H9 (cell line): ENCODE data around the gene ZNF638. TPM values are rescaled to one million over a fixed set of nuclear protein-coding genes. Genes with fewer than 3 reads are reported as not detected.

Experiments
- DNase-seq: peaks from one replicate; pipeline ENCODE4 v3.0.0-alpha.2; 2017
- H2AFZ ChIP-seq: one replicate; pipeline ENCODE4 v1.6.1; 2013; ENCODE audit warnings: mild to moderate bottlenecking, low read length, control low read depth, moderate library complexity
- H2AK5ac ChIP-seq: 2 replicates; pipeline ENCODE4 v1.6.1; 2013; ENCODE audit warnings: low read length, control low read depth, mixed read lengths; ENCODE audit not compliant: insufficient read length
- H2BK120ac ChIP-seq: one replicate; pipeline ENCODE4 v1.6.1; 2013; ENCODE audit warnings: low read depth, mild to moderate bottlenecking, low read length, control low read depth, inconsistent platforms; ENCODE audit not compliant: poor library complexity, severe bottlenecking
- H2BK12ac ChIP-seq: 2 replicates; pipeline ENCODE4 v1.6.1; 2013; ENCODE audit warnings: low read length, control low read depth, mixed read lengths, low read depth; ENCODE audit not compliant: insufficient read length
- H2BK15ac ChIP-seq: 2 replicates; pipeline ENCODE4 v1.6.1; 2013; ENCODE audit warnings: low read depth, low read length, control low read depth
- H2BK20ac ChIP-seq: one replicate; pipeline ENCODE4 v1.6.1; 2013; ENCODE audit warnings: low read depth, mild to moderate bottlenecking, low read length, control low read depth, inconsistent platforms; ENCODE audit not compliant: poor library complexity, severe bottlenecking
- H2BK5ac ChIP-seq: 2 replicates; pipeline ENCODE4 v1.6.1; 2013; ENCODE audit warnings: low read length, control low read depth, mixed read lengths; ENCODE audit not compliant: insufficient read length
- H3K14ac ChIP-seq: 2 replicates; pipeline ENCODE4 v1.6.1; 2013; ENCODE audit warnings: low read length, control low read depth; ENCODE audit not compliant: insufficient read depth
- H3K18ac ChIP-seq: 2 replicates; pipeline ENCODE4 v1.6.1; 2013; ENCODE audit warnings: low read depth, mild to moderate bottlenecking, mixed read lengths, low read length, control low read depth; ENCODE audit not compliant: insufficient read length
- H3K23ac ChIP-seq: 2 replicates; pipeline ENCODE4 v1.6.1; 2013; ENCODE audit warnings: low read length, control low read depth, mixed read lengths, low read depth; ENCODE audit not compliant: insufficient read length
- H3K23me2 ChIP-seq: 2 replicates; pipeline ENCODE4 v1.6.1; 2013; ENCODE audit warnings: low read depth, mild to moderate bottlenecking, mixed read lengths, low read length, control low read depth; ENCODE audit not compliant: insufficient read length, poor library complexity, severe bottlenecking
- H3K27ac ChIP-seq: 2 replicates; pipeline ENCODE4 v1.5.1; 2013; ENCODE audit warnings: low read length, control low read depth, mixed read lengths, low read depth; ENCODE audit not compliant: insufficient read length
- H3K27me3 ChIP-seq: 2 replicates; pipeline ENCODE4 v1.6.1; 2013; ENCODE audit warnings: low read length, control low read depth, inconsistent platforms; ENCODE audit not compliant: insufficient read depth
- H3K4ac ChIP-seq: 2 replicates; pipeline ENCODE4 v1.6.1; 2013; ENCODE audit warnings: low read depth, mild to moderate bottlenecking, control low read depth, inconsistent platforms, low read length, moderate library complexity
- H3K4me1 ChIP-seq: 2 replicates; pipeline ENCODE4 v1.6.1; 2013; ENCODE audit warnings: low read length, control low read depth, inconsistent platforms; ENCODE audit not compliant: insufficient read depth
- H3K4me2 ChIP-seq: 2 replicates; pipeline ENCODE4 v1.6.1; 2013; ENCODE audit warnings: low read length, control low read depth, mixed read lengths; ENCODE audit not compliant: insufficient read length, insufficient read depth
- H3K56ac ChIP-seq: 2 replicates; pipeline ENCODE4 v1.6.1; 2013; ENCODE audit warnings: low read depth, mild to moderate bottlenecking, mixed read lengths, low read length, control low read depth; ENCODE audit not compliant: insufficient read length
- H3K79me1 ChIP-seq: 2 replicates; pipeline ENCODE4 v1.6.1; 2013; ENCODE audit warnings: low read depth, mild to moderate bottlenecking, moderate library complexity, low read length, control low read depth, inconsistent platforms; ENCODE audit not compliant: insufficient read depth, poor library complexity, severe bottlenecking
- H3K79me2 ChIP-seq: 2 replicates; pipeline ENCODE4 v1.6.1; 2013; ENCODE audit warnings: low read length, control low read depth, inconsistent platforms; ENCODE audit not compliant: insufficient read depth
- H3K9ac ChIP-seq: 2 replicates; pipeline ENCODE4 v1.6.1; 2013; ENCODE audit warnings: low read length, control low read depth, mixed read lengths; ENCODE audit not compliant: insufficient read length; ENCODE audit errors: extremely low read depth
- H3K9me3 ChIP-seq: one replicate; pipeline ENCODE4 v1.6.1; 2013; ENCODE audit warnings: low read depth, low read length, inconsistent platforms; ENCODE audit not compliant: control insufficient read depth
- H3T11ph ChIP-seq: one replicate; pipeline ENCODE4 v1.6.1; 2013; ENCODE audit warnings: mild to moderate bottlenecking, low read length, control low read depth, inconsistent platforms
- H4K20me1 ChIP-seq: one replicate; pipeline ENCODE4 v1.6.1; 2013; ENCODE audit not compliant: control insufficient read depth, insufficient read length, insufficient read depth
- H4K5ac ChIP-seq: 2 replicates; pipeline ENCODE4 v1.6.1; 2013; ENCODE audit warnings: low read depth, mild to moderate bottlenecking, mixed read lengths, low read length, control low read depth; ENCODE audit not compliant: insufficient read length
- H4K8ac ChIP-seq: replicated peaks from 2 replicates; pipeline ENCODE4 v1.6.1; 2013; ENCODE audit warnings: low read length, control low read depth, mixed read lengths, low read depth; ENCODE audit not compliant: insufficient read length
- H4K91ac ChIP-seq: 2 replicates; pipeline ENCODE4 v1.6.1; 2013; ENCODE audit warnings: low read depth, mild to moderate bottlenecking, moderate library complexity, mixed read lengths, low read length, control low read depth; ENCODE audit not compliant: insufficient read length
- H3K27ac Mint-ChIP-seq, 3 experiments: 2 replicates in 2 of 3; 3 replicates in 1 of 3; pipeline ENCODE4 v1.8.0; 2020 to 2021; ENCODE audit warnings: mixed read lengths in 3 of 3, mild to moderate bottlenecking in 1 of 3, moderate library complexity in 1 of 3
- H3K27me3 Mint-ChIP-seq: 2 replicates; pipeline ENCODE4 v1.8.0; 2021; ENCODE audit warnings: low read depth, mild to moderate bottlenecking, moderate library complexity, mixed read lengths
- H3K36me3 Mint-ChIP-seq, 3 experiments: 2 replicates in 2 of 3; 3 replicates in 1 of 3; pipeline ENCODE4 v1.8.0; 2020 to 2021; ENCODE audit warnings: low read depth in 3 of 3, mixed read lengths in 3 of 3; ENCODE audit not compliant: insufficient read depth in 1 of 3
- H3K4me1 Mint-ChIP-seq, 2 experiments: 2 replicates each; pipeline ENCODE4 v1.8.0; 2020; ENCODE audit warnings: mixed read lengths in 2 of 2
- H3K4me3 Mint-ChIP-seq, 2 experiments: 2 replicates in 1 of 2; 3 replicates in 1 of 2; pipeline ENCODE4 v1.8.0; 2020 to 2021; ENCODE audit warnings: mild to moderate bottlenecking in 2 of 2, mixed read lengths in 2 of 2, moderate library complexity in 1 of 2
- H3K9me3 Mint-ChIP-seq, 2 experiments: 2 replicates in 1 of 2; 3 replicates in 1 of 2; pipeline ENCODE4 v1.8.0; 2020; ENCODE audit warnings: mild to moderate bottlenecking in 2 of 2, mixed read lengths in 2 of 2, moderate library complexity in 1 of 2
- WGBS: extraction: QIAGEN DNeasy Blood & Tissue Kit; methylation state at CpG from one replicate; pipeline ENCODE4 v1.1.7; 2013; ENCODE audit warnings: missing lambda C conversion rate, low lambda C conversion rate, mixed read lengths; ENCODE audit not compliant: insufficient read length; ENCODE audit errors: extremely low coverage; 5-methylcytosine and 5-hydroxymethylcytosine counted together
- total RNA-seq: library from RNA; stranded (reverse); gene quantifications from 2 replicates; pipeline ENCODE4 v1.2.1, GENCODE V29; 2021
- TF ChIP-seq, protein P1 (sequence below): fragments of 200-600 bp; sonication (generic); conservative IDR thresholded peaks from 3 replicates; pipeline ENCODE4 v1.8.0; 2021; ENCODE audit warnings: antibody characterized with exemption, mild to moderate bottlenecking

ZNF638 gene
- total RNA-seq, 1 experiment from 2014 or later = 146 TPM

DNA sequence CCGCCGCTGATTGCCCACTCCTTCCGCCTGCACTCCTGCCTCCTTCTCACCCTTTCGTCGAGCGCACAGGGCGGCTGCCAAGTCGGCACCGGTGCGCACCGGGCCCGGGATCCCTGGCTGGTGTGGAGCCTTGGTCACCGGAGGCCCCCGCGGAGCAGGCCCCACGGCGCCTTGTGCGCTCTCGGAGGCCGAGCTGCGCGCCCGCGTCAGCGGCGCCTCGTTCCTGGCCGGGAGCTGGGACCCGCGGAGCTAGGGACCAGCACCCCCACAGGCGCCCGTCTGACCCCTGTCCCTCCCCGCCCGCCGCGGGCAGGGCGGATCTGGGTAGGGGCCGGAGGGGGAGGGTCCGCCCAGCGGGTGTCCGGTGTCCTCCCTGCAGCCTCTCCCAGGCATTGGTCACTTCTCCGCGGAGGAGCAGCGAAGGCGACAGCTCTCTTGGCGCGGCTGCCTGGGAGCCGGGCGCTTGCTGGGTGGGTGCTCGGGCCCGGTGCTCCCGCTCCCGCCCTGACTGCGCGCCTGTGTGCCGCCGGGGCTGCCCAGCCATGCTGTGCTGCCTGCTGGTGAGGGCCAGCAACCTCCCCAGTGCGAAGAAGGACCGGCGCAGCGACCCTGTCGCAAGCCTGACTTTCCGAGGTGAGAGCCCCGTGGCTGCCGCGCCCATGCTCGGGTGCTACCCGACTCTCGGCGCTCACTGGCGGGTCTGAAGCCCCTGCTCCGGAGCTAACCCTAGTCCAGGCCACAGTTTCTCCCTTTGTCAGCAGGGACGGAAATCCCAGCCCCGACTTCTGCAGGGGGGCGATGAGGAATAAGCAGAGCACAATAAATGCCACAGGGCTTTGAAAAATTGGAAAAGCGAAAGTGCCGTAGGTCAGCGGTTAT lies 135.0 kb downstream of the ZNF638 start:
- Histone ChIP-seq H4K20me1 (no peaks in the 10 kb centered on the region), H3K4me2 (peak overlapping the region; percentile 73), H3K14ac (no peak overlapping the region; the same call in 1 of the 2 replicates), H3K56ac (no peak overlapping the region), H3T11ph (no peak overlapping the region), H2BK15ac (no peak overlapping the region; the same call in 1 of the 2 replicates), H3K9ac (no peak overlapping the region), H2BK5ac (no peak overlapping the region), H2AFZ (peak overlapping the region; percentile 27), H3K4ac (no peak overlapping the region), H3K79me1 (no peaks in the 10 kb centered on the region), H2BK12ac (no peak overlapping the region), H4K8ac (no peak overlapping the region), H3K27me3 (peaks cover 58% of the 10 kb centered on the region), H3K18ac (no peak overlapping the region), H2BK120ac (no peak overlapping the region), H3K9me3 (no peaks in the 10 kb centered on the region), H4K5ac (no peak overlapping the region), H2BK20ac (no peak overlapping the region), H3K23me2 (peaks cover 14% of the 10 kb centered on the region), H3K79me2 (no peaks in the 10 kb centered on the region), H4K91ac (no peak overlapping the region), H3K4me1 (no peaks in the 10 kb centered on the region; the same call in 1 of the 2 replicates), H2AK5ac (no peak overlapping the region), H3K27ac (no peak overlapping the region), H3K23ac (no peak overlapping the region)
- Mint-ChIP-seq H3K36me3 (no peaks in the 10 kb centered on the region), H3K27me3 (peaks cover 39% of the 10 kb centered on the region), H3K4me1 (peaks cover 8 to 12% of the 10 kb centered on the region in 2 experiments), H3K9me3 (no peaks in the 10 kb centered on the region), H3K4me3 (peak overlapping the region; percentile 62 to 73), H3K27ac (no peak overlapping the region; a peak in 1 of 7 replicates)
- DNase-seq = peak; percentile 62
- TF ChIP-seq, protein P1, sequence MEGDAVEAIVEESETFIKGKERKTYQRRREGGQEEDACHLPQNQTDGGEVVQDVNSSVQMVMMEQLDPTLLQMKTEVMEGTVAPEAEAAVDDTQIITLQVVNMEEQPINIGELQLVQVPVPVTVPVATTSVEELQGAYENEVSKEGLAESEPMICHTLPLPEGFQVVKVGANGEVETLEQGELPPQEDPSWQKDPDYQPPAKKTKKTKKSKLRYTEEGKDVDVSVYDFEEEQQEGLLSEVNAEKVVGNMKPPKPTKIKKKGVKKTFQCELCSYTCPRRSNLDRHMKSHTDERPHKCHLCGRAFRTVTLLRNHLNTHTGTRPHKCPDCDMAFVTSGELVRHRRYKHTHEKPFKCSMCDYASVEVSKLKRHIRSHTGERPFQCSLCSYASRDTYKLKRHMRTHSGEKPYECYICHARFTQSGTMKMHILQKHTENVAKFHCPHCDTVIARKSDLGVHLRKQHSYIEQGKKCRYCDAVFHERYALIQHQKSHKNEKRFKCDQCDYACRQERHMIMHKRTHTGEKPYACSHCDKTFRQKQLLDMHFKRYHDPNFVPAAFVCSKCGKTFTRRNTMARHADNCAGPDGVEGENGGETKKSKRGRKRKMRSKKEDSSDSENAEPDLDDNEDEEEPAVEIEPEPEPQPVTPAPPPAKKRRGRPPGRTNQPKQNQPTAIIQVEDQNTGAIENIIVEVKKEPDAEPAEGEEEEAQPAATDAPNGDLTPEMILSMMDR = no peak
- no CpG with 5 or more reads among the region's 78 CpGs for WGBS
